Neuronal stem cell (in vitro differentiated cells): Measurements from ENCODE around the gene LDB2.

ENCODE experiments used
- DNase-seq: peaks from one replicate; pipeline ENCODE4 v3.0.0-alpha.2; 2013; ENCODE audit warnings: low spot score
- H2AFZ ChIP-seq: one replicate; pipeline ENCODE4 v1.6.1; 2013; ENCODE audit warnings: mild to moderate bottlenecking, low read length, inconsistent platforms
- H2AK5ac ChIP-seq: 2 replicates; pipeline ENCODE4 v1.6.1; 2013; ENCODE audit warnings: low read depth, mild to moderate bottlenecking, inconsistent platforms, low read length, moderate library complexity, mixed read lengths
- H2BK120ac ChIP-seq: 2 replicates; pipeline ENCODE4 v1.6.1; 2013; ENCODE audit warnings: low read depth, mild to moderate bottlenecking, inconsistent platforms, low read length, moderate library complexity, mixed read lengths
- H2BK12ac ChIP-seq: one replicate; pipeline ENCODE4 v1.6.1; 2013; ENCODE audit warnings: low read length, inconsistent platforms
- H2BK15ac ChIP-seq: 2 replicates; pipeline ENCODE4 v1.6.1; 2013; ENCODE audit warnings: mild to moderate bottlenecking, low read length, inconsistent platforms, mixed read lengths
- H2BK5ac ChIP-seq: one replicate; pipeline ENCODE4 v1.6.1; 2013; ENCODE audit warnings: inconsistent platforms, mild to moderate bottlenecking, low read length, moderate library complexity
- H3K14ac ChIP-seq: one replicate; pipeline ENCODE4 v1.6.1; 2013; ENCODE audit warnings: low read length, inconsistent platforms
- H3K18ac ChIP-seq: 2 replicates; pipeline ENCODE4 v1.6.1; 2013; ENCODE audit warnings: low read length, inconsistent platforms
- H3K23ac ChIP-seq: 2 replicates; pipeline ENCODE4 v1.6.1; 2013; ENCODE audit warnings: low read depth, mild to moderate bottlenecking, mixed read lengths, low read length, inconsistent platforms; ENCODE audit not compliant: poor library complexity
- H3K27ac ChIP-seq: replicated peaks from 3 replicates; pipeline ENCODE4 v1.5.1; 2013; ENCODE audit warnings: low read length, inconsistent platforms
- H3K27me3 ChIP-seq, 3 experiments: 2 replicates each; pipeline ENCODE4 v1.6.1; 2013; ENCODE audit warnings: low read length in 3 of 3, mild to moderate bottlenecking in 2 of 3, inconsistent platforms in 1 of 3, low read depth in 1 of 3, mixed read lengths in 1 of 3, moderate library complexity in 1 of 3; ENCODE audit not compliant: control insufficient read depth in 3 of 3, insufficient read depth in 3 of 3
- H3K36me3 ChIP-seq, 2 donors: replicated peaks in 1 of 2; 2 replicates each; pipeline ENCODE4 v1.6.1; 2013; ENCODE audit warnings: low read length in 2 of 2; ENCODE audit not compliant: control insufficient read depth in 2 of 2, insufficient read depth in 2 of 2
- H3K4ac ChIP-seq: 2 replicates; pipeline ENCODE4 v1.6.1; 2013; ENCODE audit warnings: inconsistent platforms, mild to moderate bottlenecking, low read length, moderate library complexity
- H3K4me1 ChIP-seq, 2 donors: 1 replicate in 1 of 2; 2 replicates in 1 of 2; pipeline ENCODE4 v1.6.1; 2013; ENCODE audit warnings: low read length in 2 of 2, low read depth in 1 of 2; ENCODE audit not compliant: control insufficient read depth in 2 of 2, insufficient read depth in 1 of 2
- H3K4me2 ChIP-seq: one replicate; pipeline ENCODE4 v1.6.1; 2013; ENCODE audit warnings: mild to moderate bottlenecking, low read length, inconsistent platforms; ENCODE audit not compliant: insufficient read depth, poor library complexity, severe bottlenecking
- H3K4me3 ChIP-seq, 2 donors: 2 replicates each; pipeline ENCODE4 v1.5.1; 2013; ENCODE audit warnings: low read length in 2 of 2, mild to moderate bottlenecking in 2 of 2, inconsistent platforms in 1 of 2, moderate library complexity in 1 of 2
- H3K79me1 ChIP-seq: one replicate; pipeline ENCODE4 v1.6.1; 2013; ENCODE audit warnings: low read depth, mild to moderate bottlenecking, inconsistent platforms, low read length, moderate library complexity
- H3K9ac ChIP-seq: one replicate; pipeline ENCODE4 v1.6.1; 2013; ENCODE audit warnings: mild to moderate bottlenecking, low read depth, low read length, inconsistent platforms; ENCODE audit not compliant: poor library complexity
- H3K9me3 ChIP-seq, 2 donors: replicated peaks in 1 of 2; 2 replicates each; pipeline versions ENCODE3 to v1.6.1; 2013; ENCODE audit warnings: low read length in 2 of 2, mild to moderate bottlenecking in 2 of 2, inconsistent platforms in 1 of 2, low read depth in 1 of 2, mixed read lengths in 1 of 2, moderate library complexity in 1 of 2; ENCODE audit not compliant: control insufficient read depth in 2 of 2, insufficient read depth in 1 of 2
- H4K8ac ChIP-seq: one replicate; pipeline ENCODE4 v1.6.1; 2013; ENCODE audit warnings: low read depth, mild to moderate bottlenecking, inconsistent platforms, low read length, moderate library complexity
- H4K91ac ChIP-seq: one replicate; pipeline ENCODE4 v1.6.1; 2013; ENCODE audit warnings: low read length, low read depth, mild to moderate bottlenecking, inconsistent platforms; ENCODE audit not compliant: poor library complexity
- WGBS, 2 donors: extraction: QIAGEN DNeasy Blood & Tissue Kit; methylation state at CpG; one replicate each; pipeline ENCODE4 v1.1.7; 2013; ENCODE audit warnings: missing lambda C conversion rate in 2 of 2, mixed read lengths in 1 of 2; ENCODE audit not compliant: insufficient read length in 2 of 2, insufficient replicate concordance in 1 of 2; ENCODE audit errors: extremely low coverage in 2 of 2; 5-methylcytosine and 5-hydroxymethylcytosine counted together

LDB2 gene

DNA sequence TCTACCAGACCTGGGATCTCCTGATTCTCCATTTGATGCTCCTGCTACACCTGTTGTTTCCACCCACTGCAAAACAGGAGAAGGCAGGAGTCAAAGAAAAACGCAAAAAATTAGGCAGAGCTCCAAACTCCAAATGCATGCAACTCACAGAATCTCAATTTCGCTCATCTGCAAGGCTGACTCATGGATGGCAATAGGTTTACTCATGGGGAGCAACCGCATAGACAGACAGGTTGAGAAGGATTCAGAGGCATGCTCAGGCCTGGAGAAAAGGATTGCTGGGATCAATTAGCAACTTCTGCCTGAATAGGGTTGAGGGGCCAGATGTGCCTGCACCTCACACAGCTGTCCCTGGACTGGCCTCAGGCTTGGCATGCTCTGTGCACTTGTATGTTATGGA, 231.0 kb downstream of the LDB2 start:
- Histone ChIP-seq H3K14ac (no peak overlapping the region), H4K91ac (no peak overlapping the region), H3K36me3 (no peaks in the 10 kb centered on the region)

GRCh38 chr4:16665942-16666551, 232.4 kb downstream of the LDB2 start:
- H4K8ac ChIP-seq: no peak overlapping the region
- H3K79me1 ChIP-seq: no peaks in the 10 kb centered on the region
- H2BK12ac ChIP-seq: no peak overlapping the region
- WGBS, 2 donors: no CpG with 5 or more reads among the region's 12 CpGs
- no peak overlapping the region for H3K14ac ChIP-seq
- no peak overlapping the region for H2BK15ac ChIP-seq
- H3K9me3 ChIP-seq: peaks cover 0 to 3% of the 10 kb centered on the region in 2 donors
- H3K4me1 ChIP-seq: peaks cover 0 to 2% of the 10 kb centered on the region in 2 donors
- no peak overlapping the region for H3K18ac ChIP-seq
- no peak overlapping the region for H3K4me3 ChIP-seq
- DNase-seq: no peak
- H3K36me3 ChIP-seq: no peaks in the 10 kb centered on the region
- H2BK120ac ChIP-seq: no peak overlapping the region
- no peak overlapping the region for H3K27ac ChIP-seq
- H3K23ac ChIP-seq: no peak overlapping the region
- H2AFZ ChIP-seq: no peak overlapping the region
- H4K91ac ChIP-seq: no peak overlapping the region
- H3K9ac ChIP-seq: no peak overlapping the region
- H3K4me2 ChIP-seq: no peak overlapping the region
- H2AK5ac ChIP-seq: no peak overlapping the region
- no peak overlapping the region for H3K4ac ChIP-seq
- no peak overlapping the region for H2BK5ac ChIP-seq
- H3K27me3 ChIP-seq: no peaks in the 10 kb centered on the region

More for the DNA sequence above, 231.0 kb downstream of the LDB2 start:
- H3K9ac ChIP-seq: no peak overlapping the region
- H4K8ac ChIP-seq: no peak overlapping the region
- no peak overlapping the region for H3K23ac ChIP-seq
- WGBS, 2 donors: no CpG with 5 or more reads among the region's 3 CpGs
- peaks cover 0 to 2% of the 10 kb centered on the region in 2 donors for H3K4me1 ChIP-seq
- H2BK5ac ChIP-seq: no peak overlapping the region
- no peak overlapping the region for H2BK120ac ChIP-seq
- no peak overlapping the region for H3K18ac ChIP-seq
- no peak overlapping the region for H2BK15ac ChIP-seq
- no peaks in the 10 kb centered on the region for H3K27me3 ChIP-seq
- H3K79me1 ChIP-seq: no peaks in the 10 kb centered on the region
- no peak overlapping the region for H3K4me2 ChIP-seq
- no peak overlapping the region for H3K4ac ChIP-seq
- no peak overlapping the region for H2AK5ac ChIP-seq
- no peak overlapping the region for H3K27ac ChIP-seq
- no peak overlapping the region for H2BK12ac ChIP-seq
- H3K4me3 ChIP-seq: no peak overlapping the region
- H3K9me3 ChIP-seq: peaks cover 0 to 3% of the 10 kb centered on the region in 2 donors
- no peak for DNase-seq
- no peak overlapping the region for H2AFZ ChIP-seq

GRCh38 chr4:16663732-16664131, 234.7 kb downstream of the LDB2 start:
- H3K36me3 ChIP-seq: no peaks in the 10 kb centered on the region
- no peak overlapping the region for H2AK5ac ChIP-seq
- no peak overlapping the region for H2BK5ac ChIP-seq
- no peak for DNase-seq
- no peaks in the 10 kb centered on the region for H3K27me3 ChIP-seq
- no peak overlapping the region for H2BK15ac ChIP-seq
- peaks cover 0 to 3% of the 10 kb centered on the region in 2 donors for H3K9me3 ChIP-seq
- no peak overlapping the region for H2BK12ac ChIP-seq
- H3K9ac ChIP-seq: no peak overlapping the region
- H4K91ac ChIP-seq: no peak overlapping the region
- no peak overlapping the region for H3K4ac ChIP-seq
- H2AFZ ChIP-seq: no peak overlapping the region
- no peak overlapping the region for H3K4me3 ChIP-seq
- H2BK120ac ChIP-seq: no peak overlapping the region
- H3K23ac ChIP-seq: no peak overlapping the region
- no peak overlapping the region for H3K18ac ChIP-seq
- peaks cover 0 to 2% of the 10 kb centered on the region in 2 donors for H3K4me1 ChIP-seq
- no peak overlapping the region for H3K4me2 ChIP-seq
- H3K27ac ChIP-seq: no peak overlapping the region
- no peaks in the 10 kb centered on the region for H3K79me1 ChIP-seq
- H4K8ac ChIP-seq: no peak overlapping the region
- no peak overlapping the region for H3K14ac ChIP-seq

GRCh38 chr4:16663307-16663706, 235.1 kb downstream of the LDB2 start:
- H3K18ac ChIP-seq: no peak overlapping the region
- H3K4me2 ChIP-seq: no peak overlapping the region
- H2AFZ ChIP-seq: no peak overlapping the region
- H2AK5ac ChIP-seq: no peak overlapping the region
- no peak overlapping the region for H3K4ac ChIP-seq
- no peak overlapping the region for H3K4me3 ChIP-seq
- no peaks in the 10 kb centered on the region for H3K4me1 ChIP-seq
- H3K79me1 ChIP-seq: no peaks in the 10 kb centered on the region
- H3K9me3 ChIP-seq: peaks cover 0 to 3% of the 10 kb centered on the region in 2 donors
- no peak overlapping the region for H3K27ac ChIP-seq
- H3K23ac ChIP-seq: no peak overlapping the region
- H2BK12ac ChIP-seq: no peak overlapping the region
- no CpG with 5 or more reads among the region's 4 CpGs for WGBS, 2 donors
- no peak overlapping the region for H3K9ac ChIP-seq
- no peak for DNase-seq
- H3K14ac ChIP-seq: no peak overlapping the region
- no peak overlapping the region for H2BK5ac ChIP-seq
- H3K27me3 ChIP-seq: no peaks in the 10 kb centered on the region
- H4K91ac ChIP-seq: no peak overlapping the region
- no peak overlapping the region for H2BK15ac ChIP-seq
- no peak overlapping the region for H2BK120ac ChIP-seq
- no peak overlapping the region for H4K8ac ChIP-seq
- no peaks in the 10 kb centered on the region for H3K36me3 ChIP-seq
